ENCODE results near the gene ZBTB24.

- no peak for TF ChIP-seq BHLHE40 (IDR thresholded peaks at IDR 0.05; ENCODE audit: low read depth, low read length)
- TF ChIP-seq CTCF (IDR thresholded peaks at IDR 0.05): no peak
- TF ChIP-seq POLR2AphosphoS2 (conservative IDR thresholded peaks at IDR 0.05; ENCODE audit: low read length): no peak
- TF ChIP-seq RAD21 (conservative IDR thresholded peaks at IDR 0.05 in 1 of 2, IDR thresholded peaks at IDR 0.05 in 1 of 2): no peak
- no peak for TF ChIP-seq TP53 (CRISPR knock-in tag; IDR thresholded peaks at IDR 0.05)
- TF ChIP-seq POLR2A (IDR thresholded peaks at IDR 0.05; ENCODE audit: low read length): no peak
- TF ChIP-seq HDAC2 (IDR thresholded peaks at IDR 0.05): no peak
- no peak for TF ChIP-seq EP300 (IDR thresholded peaks at IDR 0.05)
- TF ChIP-seq PBX3 (IDR thresholded peaks at IDR 0.05): no peak
- no peak for TF ChIP-seq JUNB (IDR thresholded peaks at IDR 0.05)
Measured at GRCh38 chr6:109457562-109457996, 25.4 kb downstream of the ZBTB24 start.

Measured in A549 (cell line).